ENCODE data around the gene NR1H2. TPM values are rescaled to one million over a fixed set of nuclear protein-coding genes. Genes with fewer than 3 reads are reported as not detected.
A peak's percentile ranks its signal among the peaks of the same experiment; 100 is the strongest.
"Not testable (repeated sequence)": the region's sequence is repeated elsewhere in the genome, so short reads cannot be mapped to it uniquely, and the experiment has no call there.

The NR1H2 gene
- 15.1 TPM for total RNA-seq

DNA sequence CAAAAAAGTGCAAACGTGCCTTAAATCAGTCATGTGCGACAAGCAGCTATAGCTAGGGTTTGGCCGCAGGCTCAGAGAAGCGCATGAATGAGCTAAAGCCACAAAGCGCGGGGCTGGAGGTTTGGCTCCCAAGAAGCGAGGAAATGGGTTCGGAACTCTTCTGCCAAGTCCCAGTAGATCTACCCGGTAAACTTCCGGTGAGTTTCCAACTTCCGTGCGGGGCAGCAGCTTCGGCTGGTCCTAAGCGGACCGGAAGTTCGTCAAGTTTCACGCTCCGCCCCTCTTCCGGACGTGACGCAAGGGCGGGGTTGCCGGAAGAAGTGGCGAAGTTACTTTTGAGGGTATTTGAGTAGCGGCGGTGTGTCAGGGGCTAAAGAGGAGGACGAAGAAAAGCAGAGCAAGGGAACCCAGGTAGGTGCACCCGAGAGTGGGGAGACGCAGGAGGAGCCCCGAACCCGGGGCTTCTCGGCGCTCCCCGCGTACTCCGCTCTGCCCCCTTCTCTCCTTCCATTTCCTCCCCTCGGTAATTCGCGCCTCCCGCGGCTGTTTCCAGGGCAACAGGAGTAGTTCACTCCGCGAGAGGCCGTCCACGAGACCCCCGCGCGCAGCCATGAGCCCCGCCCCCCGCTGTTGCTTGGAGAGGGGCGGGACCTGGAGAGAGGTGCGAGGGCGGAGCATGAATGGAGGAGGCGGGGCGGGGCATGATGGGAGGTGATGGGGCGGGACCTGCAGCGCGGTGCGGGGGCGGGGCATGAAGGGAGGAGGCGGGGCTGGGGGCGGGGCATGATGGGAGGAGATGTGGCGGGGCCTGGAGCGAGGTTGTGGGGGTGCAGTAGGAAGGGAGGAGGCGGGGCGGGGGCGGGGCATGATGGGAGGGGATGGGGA, at the start of gene NR1H2:
TSS of gene NR1H2 (plus strand) at position 292 of the 885 bp plus-strand sequence. CDS start 1,149 bp downstream, outside the sequence.
- peak; percentile 89 to 93 for DNase-seq (ENCODE audit: low spot score in 2 of 2)
- FAIRE-seq, result no peak

DNA sequence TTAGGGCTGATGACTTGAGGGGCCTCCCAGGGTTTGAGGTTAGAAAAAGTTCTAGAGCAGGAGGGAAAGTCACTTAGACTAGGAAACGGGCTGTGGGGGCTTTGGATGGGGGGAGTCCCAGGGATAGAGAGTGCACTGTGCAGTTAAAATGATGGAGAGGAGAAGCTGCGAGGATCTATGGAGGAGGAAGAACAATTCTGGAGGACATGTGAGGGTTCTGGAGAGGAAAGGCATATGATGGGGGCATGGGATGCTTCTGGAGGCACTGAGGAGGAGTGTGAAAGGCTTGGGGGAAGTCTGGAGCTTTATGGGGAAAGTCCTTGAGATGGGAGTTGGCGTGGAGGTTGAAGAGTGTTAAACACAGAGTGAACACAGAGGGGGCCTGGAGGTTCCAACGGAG, 49.2 kb upstream of the NR1H2 start:
- DNase-seq (ENCODE audit: low spot score in 2 of 2) (no peak), FAIRE-seq (no peak)

DNA sequence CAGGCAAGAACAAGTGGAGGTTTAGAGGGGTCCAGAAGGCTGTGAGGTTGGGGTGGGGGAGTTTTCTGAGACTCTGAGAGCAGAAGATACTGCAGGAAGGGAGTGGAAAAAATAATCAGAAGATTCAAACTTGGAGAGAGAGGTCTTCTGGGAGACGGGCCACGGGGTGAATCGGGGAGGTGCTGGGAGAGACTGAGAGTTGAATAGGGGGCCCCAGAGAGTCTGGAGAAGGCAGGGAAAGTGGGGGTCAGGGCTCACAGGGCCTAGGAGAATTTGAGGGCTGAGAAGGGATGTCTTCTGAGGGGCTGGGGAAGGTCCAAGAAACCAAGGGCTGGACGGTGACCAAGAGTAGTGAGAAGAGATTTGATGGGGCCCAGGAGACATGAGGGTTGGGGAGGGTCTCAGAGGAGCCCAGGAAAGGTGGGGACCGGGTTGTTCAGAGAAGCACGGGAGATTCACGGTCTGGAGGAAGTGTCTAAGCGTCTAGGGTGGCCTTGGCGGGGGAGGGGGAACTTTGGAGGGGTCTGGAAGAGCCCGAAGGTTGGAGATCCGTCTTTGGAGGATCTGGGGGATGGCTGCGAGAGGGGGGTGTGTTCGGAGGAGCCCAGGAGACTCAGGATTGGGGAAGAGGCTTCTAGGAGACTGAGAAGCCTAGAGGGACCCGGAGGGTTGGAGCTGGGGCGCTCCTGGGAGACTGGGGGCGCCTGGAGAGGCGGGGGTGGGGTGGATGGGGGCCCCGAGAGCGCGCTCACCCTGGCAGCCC, 48.6 kb upstream of the NR1H2 start:
- FAIRE-seq, result no peak
- DNase-seq (ENCODE audit: low spot score in 2 of 2), result no peak

DNA sequence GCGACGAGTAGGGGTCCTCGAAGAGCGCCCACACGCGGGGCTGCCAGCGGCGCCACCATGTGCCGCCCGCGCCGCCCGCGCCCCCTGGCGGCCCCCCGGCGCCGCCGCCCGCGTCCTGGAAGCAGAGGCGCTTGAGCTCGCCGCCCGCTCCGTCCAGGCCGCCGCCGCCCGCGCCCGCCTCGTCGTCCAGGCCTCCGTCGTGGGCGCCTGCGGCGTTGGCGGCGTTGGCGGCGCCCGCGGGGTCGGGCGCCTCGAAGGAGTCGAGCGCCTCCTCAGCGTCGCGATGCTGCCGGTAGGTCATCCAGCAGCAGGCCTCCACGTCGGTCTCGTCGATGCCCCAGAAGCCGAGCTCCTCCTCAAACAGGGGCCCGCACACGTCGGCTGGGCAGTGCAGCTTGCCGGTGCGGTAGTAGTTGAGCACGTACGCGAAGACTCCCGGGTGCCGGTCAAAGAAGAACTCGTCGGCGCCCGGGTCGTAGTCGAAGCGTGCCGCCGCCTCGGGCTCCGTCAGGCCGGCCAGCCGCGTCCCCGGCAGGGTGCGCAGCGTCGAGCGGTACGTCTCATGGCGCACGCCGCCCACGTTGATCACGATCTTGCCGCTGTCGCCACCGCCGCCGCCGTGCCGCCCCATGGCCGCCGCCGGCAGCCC, 47.9 kb upstream of the NR1H2 start:
- DNase-seq (ENCODE audit: low spot score in 2 of 2), result no peak
- no peak for FAIRE-seq

DNA sequence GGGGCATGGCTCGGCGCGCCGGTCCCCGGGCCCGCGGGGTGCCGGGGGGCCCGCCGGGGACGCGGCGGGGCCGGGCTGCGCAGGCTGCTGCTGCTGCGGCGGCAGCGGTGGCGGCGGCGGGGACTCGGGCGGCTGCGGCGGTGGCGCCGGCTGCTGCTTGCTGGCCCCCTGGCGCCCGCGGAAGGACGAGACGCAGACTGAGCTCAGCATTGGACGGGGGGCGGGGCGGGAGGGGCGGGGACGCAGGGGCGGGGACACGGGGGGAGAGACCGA, 47.4 kb upstream of the NR1H2 start:
- FAIRE-seq (no peak), DNase-seq (ENCODE audit: low spot score in 2 of 2) (no peak)

DNA sequence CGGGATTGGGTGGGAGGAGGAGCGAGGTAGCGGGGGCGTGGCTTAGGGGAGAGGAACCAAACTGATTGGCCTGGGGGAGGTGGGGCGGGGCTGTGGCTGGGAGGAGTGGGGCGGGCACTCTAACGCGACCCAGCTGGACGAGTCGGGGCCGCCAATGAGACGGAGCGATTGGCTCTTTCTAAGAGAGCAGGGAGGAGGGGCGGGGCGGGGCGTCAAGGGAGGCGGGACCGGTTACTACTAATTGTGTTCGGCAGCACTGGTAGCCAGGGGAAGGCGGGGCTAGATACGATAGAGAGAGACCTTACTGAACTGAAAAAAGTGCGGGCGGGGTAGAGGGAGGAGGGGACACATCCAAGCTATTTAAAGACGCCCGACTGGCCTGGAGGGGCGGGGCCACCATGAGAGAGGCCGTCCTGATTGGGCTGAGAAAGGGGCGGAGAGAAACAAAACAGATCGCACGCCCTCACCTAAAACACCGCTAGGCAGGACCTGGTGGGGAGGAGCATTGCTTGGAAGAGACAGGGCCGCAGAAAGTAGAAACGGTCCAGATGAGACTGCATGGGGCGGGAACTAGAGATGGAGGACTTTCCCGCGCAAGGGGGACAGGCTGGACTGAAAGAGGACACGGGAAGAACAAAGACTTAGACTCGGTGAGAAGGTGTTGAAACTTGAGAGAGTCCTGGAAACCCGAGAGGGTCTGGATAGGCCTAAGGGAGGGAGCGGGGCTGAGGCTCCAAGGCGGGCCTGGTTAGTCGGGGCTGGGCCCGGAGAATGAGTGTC, 46.9 kb upstream of the NR1H2 start, which contains the start of gene KCNC3:
TSS of gene KCNC3 (minus strand) at position 232 of the 780 bp plus-strand sequence. CDS start 295 bp downstream, outside the sequence.
- peak; percentile 54 for FAIRE-seq
- DNase-seq (ENCODE audit: low spot score in 2 of 2), result peak; percentile 99

DNA sequence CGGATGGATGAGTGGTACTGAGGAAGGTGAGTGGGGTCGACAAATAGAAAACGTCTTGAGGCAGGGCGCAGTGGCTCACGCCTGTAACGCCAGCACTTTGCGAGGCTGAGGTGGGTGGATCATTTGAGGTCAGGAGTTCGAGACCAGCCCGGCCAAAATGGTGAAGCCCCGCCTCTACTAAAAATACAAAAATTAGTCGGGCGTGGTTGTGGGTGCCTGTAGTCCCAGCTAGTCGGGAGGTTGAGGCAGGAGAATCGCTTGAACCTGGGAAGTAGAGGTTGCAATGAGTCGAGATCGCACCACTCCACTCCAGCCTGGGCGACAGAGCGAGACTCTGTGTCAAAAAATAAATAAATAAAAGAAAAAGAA, 46.3 kb upstream of the NR1H2 start:
- FAIRE-seq; DNase-seq (ENCODE audit: low spot score in 2 of 2): not testable (repeated sequence)

DNA sequence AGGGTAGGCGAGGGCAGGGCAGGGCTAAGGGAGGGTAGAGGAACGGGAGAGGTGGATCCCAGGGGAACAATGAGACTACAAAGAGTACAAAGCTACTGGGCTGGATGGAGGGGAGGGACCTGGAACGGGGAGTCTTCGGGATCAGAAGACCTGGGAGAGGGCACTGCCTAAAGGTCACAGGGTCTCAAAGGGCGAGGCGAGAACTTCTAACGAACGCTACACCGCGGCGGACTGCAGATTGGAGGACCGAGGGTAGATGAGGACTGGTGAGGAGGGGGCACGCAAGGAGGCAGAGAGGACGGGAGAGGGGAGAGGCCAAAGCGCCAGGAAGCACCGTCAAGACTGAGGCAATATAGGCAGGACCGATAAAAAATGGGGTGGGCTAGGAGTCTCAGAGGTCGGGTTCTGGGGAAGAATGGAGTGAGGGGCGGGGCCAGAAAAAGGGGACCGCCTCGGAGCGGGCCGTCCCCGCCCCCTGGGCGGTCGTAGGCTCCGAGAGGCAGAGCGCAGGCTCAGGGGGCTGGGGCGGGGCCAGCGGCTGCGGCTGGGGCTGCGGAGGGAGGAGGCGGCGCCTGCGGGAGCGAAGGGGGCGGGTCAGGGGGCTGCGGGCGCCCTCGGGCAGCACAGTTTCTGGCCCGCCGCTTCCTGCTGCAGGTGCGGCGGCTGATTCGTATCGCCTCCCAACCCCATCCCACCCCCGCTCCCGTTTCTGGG, 45.7 kb upstream of the NR1H2 start:
- FAIRE-seq, result no peak
- DNase-seq (ENCODE audit: low spot score in 2 of 2), result peak; percentile 87 to 88

DNA sequence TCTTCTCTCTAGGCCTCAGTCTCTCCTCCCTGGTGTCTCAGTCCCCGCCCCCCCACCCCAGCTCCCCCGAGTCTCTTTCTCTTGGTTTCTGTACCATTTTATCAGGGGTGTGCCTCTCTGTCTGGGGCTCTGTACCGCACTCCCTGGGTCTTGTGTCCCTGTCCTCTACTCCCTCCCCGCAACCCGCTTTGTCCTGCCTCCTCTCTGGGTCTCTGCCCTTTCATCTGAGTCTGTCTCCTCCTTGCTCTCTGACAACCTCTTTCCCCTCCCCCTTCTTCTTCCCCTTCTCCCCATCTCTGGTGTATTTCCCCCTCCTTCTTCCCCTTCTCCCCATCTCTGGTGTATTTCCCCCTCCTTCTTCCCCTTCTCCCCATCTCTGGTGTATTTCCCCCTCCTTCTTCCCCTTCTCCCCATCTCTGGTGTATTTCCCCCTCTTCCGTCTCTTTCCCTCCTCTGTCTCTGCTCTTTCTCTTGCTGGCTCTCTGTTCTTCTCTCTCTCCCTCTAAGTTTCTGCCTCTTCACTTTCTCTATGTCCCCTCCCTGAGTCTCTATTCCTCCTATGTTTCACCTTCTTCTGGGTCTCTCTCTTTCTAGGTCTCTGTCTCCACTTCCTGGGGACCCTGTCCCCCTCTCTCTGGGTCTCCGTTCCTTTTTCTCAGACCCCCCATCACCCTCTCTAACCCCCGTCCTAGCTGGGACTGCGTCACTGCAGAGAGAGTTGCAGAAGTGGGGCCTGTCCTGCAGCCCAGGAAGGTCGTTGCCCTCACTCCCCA, 44.9 kb upstream of the NR1H2 start:
- no peak for FAIRE-seq
- no peak for DNase-seq (ENCODE audit: low spot score in 2 of 2)

DNA sequence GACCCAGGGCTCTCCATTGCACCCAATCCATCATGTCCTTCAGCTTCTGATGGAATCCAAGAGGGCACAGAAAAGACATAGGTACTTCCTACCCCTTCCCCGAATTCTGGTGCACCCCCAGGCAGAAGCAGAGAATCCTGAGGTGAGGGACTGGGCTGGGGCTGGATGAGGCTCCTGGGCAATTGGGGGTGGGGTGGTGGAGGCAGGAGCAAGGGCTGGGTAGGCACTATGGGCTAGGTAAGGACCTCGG, 44.3 kb upstream of the NR1H2 start:
- no peak for FAIRE-seq

DNA sequence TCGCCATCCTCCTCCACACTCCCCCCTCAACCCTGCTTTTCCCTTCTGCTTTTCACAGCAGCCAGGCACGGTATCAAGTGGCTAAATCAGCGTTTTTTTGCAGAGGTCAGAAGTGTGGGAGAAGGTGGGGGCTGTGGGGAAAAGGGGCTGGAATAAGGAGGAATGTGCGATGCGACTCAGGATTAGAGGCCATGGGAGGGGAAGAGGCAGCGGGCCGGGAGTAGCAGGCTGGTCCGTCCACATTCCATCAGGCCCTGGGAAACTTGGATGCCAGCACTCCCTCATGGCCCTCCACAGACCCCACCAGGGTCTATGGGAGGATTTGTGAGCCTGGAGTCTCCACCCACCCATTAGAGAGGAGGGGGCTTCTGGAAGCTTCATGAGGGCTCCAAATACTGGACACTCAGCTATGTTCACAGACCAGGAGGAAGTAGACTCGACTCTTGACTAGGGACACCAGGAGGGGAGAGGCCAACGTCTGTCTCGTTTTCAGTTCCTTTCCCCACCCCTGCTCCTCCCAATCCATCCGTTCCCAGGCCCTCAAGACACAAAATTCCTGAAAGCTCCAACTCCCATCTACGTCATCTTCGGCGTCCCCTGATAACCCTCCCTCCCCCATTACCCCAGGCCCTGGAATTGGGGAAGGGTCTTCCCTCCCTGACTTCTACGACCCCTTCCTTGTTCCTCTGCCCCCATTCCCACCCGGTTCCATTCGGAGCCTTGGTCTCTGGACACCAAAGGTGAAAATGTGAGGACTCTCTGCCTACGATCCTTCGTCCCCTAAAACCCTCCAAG, 43.8 kb upstream of the NR1H2 start:
- no peak for FAIRE-seq
- no peak for DNase-seq (ENCODE audit: low spot score in 2 of 2)

More for the DNA sequence above, 44.3 kb upstream of the NR1H2 start:
- DNase-seq (ENCODE audit: low spot score in 2 of 2), result no peak

DNA sequence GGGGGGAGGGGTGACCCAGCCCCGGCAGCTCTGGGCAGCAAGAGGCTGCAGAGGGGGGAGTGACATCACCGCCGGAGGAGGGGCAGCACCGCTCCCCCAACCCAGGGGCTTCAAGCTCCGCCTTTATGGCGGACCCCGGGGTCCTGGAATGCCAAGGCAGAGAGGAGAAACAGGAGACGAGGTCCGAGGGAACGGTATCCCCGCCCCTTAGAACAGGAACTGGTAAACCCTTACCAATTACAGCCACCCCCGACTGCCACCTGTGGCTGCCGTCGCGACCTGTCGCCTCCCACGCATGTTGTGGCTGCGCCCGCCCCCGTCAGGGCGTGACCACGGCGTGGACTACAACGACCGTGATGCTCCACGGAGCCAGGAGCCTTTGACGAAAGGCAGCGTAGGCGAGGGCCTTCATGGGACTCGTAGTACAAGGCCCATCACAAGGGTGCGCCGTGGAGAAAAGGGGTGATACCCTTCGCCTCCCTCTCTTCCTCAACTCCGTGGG, 43.0 kb upstream of the NR1H2 start:
- FAIRE-seq (no peak), DNase-seq (ENCODE audit: low spot score in 2 of 2) (peak; percentile 93 to 96)

DNA sequence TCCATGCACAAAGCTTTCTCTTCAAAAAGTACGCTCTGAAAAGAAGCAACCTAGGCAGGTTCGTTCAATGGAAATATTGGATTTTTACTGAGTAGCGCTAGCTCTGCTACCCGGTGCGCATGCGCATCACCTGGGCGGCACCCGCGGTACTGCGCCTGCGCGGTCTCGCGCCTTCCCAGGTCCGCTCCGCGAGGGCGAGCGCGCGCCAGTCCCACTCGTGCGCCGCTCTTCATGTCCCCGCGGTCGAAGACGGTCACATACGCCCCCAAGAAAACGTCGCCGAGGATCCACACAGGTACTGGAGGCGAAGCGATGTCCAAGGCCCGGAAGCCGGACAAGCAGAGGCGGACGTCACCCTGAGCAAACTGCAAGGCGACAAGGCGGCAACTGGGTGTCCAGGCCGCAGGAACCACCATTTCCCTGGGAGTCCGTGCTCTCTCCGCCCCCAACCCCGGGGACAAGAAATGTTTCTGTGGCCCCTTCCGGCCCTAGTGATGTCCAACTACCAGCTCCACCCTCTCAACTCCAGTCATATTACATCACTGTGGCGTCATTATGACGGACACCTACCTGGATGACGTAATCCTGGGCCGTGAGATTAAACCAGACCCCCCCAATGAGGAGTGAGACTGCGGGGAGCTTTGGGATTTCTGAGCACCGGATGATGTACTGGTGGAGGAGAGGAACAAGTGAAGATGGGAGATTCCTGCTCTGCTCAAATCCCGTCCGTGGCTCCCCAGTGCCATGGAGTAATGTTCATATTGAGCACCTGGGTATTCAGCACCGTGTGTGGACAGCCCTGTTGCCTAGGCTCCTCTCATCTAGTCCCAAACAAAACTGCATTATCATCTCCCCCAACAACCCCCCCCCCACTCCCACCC, 42.3 kb upstream of the NR1H2 start:
- DNase-seq (ENCODE audit: low spot score in 2 of 2) (peak; percentile 84 to 87), FAIRE-seq (no peak)

DNA sequence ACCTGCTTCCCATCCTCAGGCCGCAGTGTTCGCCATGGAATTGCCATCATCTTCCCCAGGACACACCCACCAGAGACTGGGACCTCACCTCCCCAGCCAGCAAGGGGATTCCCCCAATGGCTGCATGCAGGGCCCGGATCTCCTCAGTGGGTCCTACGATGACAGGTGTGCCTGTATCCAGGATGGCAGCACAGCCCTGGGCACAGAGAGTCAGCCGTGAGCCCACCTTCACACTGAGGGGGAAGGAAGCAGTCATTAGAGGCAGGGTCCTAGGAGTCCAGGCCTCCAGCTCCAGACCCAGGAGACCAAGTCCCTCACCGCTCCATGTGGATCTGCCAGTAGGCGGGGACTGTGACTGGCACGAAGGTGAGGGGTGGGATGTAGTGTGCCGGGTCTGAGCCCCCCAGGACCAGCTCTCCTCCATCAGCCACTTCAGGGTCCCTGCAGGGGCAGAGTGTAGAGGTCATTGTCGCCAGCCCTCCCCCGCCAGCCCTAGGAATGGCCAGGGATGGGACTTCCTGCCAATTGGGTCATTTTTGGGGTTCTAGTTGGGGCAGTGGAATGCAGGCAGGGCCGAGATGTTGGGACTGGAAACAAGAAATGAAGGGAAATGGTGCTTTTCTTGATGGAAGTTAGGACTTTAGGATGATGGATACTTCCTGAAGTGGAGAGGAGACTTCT, 41.4 kb upstream of the NR1H2 start:
- DNase-seq (ENCODE audit: low spot score in 2 of 2) (no peak), FAIRE-seq (no peak)

DNA sequence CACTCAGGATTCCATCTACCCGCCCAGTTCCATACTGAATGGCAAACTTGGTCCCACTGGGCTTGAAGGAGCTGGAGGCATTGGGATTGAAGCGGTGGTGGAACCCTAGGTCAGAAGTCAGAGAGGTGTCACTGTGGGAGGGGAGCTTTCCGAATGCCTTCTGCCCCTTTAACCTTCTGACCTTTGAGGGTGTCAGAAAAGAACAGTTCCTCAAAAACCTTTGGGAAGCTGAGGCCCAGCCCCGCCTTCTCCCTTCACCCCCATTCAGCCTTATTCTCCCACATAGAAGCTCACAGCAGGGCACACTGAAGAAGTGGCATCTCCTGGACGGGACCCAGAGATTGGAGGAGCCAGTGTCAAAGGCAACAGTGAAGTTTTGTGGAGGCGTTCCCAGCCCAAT, 39.2 kb upstream of the NR1H2 start:
- FAIRE-seq; DNase-seq (ENCODE audit: low spot score in 2 of 2): not testable (repeated sequence)

DNA sequence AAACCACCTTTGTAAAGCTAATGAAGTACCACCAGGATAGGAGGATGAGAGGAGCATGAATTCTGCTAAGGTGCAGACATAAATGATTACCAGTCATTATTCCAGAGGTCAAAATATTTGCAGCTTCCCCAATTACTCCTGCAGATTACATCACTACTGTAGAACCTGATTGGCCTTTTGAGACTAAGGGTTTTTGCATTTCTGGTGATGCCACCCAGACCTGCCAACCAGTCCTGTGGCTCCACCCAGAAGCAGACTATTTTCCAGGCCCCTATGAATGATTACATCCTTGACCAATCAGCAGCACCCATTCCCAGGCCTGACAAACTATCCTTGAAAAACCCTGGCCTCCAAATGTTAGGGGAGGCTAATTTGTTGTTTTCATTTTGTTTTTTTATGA, 35.9 kb upstream of the NR1H2 start:
- FAIRE-seq (no peak), DNase-seq (ENCODE audit: low spot score in 2 of 2) (no peak)

DNA sequence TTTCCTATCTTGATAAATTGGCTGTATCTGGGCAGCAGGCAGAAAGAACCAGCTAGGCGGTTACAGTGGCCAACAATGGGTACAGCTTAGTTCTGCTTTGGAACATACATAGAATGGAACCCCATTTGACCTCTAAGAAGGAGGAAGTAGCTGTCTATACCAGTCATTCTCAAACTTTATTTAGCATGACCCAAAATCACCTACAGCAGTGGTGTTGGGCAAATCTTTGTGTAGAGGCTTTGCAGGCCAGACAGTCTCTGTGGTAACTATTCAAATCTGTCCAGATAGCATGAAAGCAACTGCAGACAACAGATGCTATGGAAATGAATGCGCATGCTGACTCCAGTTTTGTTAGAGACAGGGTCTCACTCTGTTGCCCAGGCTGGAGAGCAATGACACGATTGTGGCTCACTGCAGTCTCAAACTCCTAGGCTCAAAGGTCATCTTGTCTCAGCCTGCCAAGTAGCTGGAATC, 35.1 kb upstream of the NR1H2 start:
- DNase-seq (ENCODE audit: low spot score in 2 of 2), result no peak
- no peak for FAIRE-seq
